ENCODE data around the gene MAGEC3.

GRCh38 chrX:141945426-141945825 is 107.3 kb downstream of the MAGEC3 start:
- TF ChIP-seq CTCF (IDR thresholded peaks at IDR 0.05; ENCODE audit: insufficient read depth, low read depth, low read length) (no peak), EZH2 (IDR thresholded peaks at IDR 0.05; ENCODE audit: insufficient read depth, low read length) (no peak)

Data from astrocyte (in vitro differentiated cells and primary cell).